ENCODE measurements around the gene AKR1C4.
"Not testable (repeated sequence)": the region's sequence is repeated elsewhere in the genome, so short reads cannot be mapped to it uniquely, and the experiment has no call there.

The AKR1C4 gene

DNA sequence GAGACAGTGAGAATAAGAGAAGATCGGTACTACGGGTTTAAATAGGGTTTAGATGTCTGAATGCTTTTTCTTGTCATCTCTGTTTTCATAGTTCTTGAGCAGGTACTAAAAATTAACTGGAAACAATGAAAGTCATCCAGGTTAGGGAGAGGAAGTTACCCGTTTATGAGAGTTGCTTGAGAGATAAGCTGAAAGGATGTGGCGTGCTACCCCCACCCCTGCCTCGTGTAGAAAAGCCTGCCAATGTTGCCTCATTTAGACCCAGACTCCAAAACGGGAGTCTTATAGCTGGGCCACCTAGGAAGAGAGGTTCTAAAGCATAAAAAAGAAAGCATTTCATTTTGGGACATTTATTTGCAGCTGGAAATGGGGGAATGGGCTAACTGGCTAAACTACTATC is 10.2 kb downstream of the AKR1C4 start:
- no peak for DNase-seq (ENCODE audit: low read depth)

DNA sequence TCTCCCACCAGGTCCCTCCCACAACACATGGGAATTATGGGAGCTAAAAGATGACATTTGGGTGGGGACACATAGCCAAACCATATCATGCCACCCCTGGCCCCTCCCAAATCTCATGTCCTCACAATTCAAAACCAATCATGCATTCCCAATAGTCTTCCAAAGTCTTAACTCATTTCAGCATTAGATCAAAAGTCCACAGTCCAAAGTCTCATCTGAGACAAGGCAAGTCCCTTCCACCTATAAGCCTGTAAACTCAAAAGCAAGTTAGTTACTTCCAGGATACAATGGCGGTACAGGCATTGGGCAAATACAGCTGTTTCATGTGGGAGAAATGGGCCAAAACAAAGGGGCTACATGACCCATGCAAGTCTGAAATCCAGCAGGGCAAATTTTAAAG is 13.1 kb downstream of the AKR1C4 start:
- DNase-seq (ENCODE audit: low read depth): not testable (repeated sequence)

DNA sequence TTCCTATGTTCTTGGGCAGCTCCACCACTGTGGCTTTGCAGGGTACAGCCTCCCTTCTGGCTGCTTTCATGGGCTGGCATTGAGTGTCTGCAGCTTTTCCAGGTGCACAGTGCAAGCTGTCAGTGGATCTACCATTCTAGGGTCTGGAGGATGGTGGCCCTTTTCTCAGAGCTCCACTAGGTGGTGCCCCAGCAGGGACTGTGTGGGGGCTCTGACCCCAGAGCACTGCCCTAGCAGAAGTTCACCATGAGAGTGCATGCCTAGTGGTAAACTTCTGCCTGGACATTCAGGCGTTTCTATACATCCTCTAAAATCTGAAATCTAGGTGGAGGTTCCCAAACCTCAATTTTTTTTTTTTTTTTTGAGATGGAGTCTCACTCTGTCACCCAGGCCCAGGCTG is 13.6 kb downstream of the AKR1C4 start:
- peak; percentile 8 for DNase-seq (ENCODE audit: low read depth)

DNA sequence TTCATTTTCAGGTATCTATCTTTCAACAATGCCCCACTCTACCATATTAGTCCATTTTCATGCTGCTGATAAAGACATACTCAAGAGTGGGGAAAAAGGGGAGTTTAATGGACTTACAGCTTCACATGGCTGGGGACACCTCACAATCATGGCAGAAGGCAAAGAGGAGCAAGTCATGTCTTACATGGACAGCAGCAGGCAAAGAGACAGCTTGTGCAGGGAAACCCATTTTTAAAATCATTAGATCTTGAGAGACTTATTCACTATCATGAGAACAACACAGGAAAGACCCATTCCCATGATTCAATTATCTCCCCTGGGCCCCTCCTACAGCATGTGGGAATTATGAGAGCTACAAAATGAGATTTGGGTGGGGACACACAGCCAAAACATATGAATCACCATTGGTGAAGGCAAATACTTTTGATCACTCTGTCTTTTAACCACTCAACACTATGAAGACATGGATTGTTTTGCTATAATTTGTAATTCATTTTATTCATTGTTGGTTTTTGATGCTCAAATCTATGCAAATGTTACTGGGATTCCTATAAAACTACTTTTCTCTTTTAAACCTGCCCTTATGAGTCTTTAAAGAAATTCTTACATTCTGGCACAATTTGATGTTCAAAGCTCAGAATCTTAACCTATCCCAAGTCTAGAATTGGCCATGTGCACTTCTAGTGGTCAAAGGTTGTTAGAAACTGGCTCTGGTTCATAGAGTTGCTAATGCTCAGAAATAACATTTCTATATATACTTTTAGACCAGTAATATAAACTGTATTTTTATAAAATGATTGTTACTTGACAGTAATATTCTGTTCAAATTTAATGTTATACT is 15.3 kb downstream of the AKR1C4 start:
- no peak for DNase-seq (ENCODE audit: low read depth)

DNA sequence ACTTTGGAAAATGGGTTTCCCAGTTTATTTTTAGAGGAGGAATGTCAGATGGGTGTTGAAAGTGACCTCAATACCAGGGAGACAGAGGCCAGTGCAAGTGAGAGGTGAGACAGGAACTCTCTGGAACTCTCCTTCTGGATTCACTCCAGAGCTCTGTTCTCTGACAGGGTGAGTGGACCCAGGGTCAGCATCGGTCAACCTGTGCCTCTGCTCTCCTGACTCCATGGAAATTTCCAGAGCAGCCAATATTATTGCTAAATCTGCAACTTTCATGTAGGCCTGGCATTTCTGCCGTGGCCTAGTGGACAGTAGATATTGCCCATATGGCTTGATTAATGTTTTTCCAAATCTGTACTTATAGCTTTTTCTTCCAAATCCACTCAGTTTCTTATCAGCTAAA is 20.2 kb downstream of the AKR1C4 start:
- DNase-seq (ENCODE audit: low read depth): no peak

DNA sequence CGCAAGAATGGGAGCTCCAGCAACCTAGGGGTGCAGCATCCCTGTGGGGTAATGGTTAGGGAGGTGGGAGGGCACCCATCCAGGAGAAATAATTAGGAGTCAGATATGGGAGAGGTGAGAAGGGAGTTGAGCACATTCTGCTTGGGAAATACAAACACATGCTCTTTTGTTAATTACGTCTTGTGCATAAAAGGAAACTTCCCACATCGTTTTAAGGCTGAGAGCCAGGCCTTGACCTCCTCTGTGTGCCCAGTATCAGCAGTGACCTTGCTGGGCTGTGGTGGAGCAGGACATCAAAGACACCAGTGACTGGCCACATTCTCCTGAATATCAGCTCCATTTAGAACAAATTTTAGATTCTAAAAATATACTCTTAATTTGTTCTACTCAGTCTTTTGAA is 22.6 kb downstream of the AKR1C4 start:
- no peak for DNase-seq (ENCODE audit: low read depth)

DNA sequence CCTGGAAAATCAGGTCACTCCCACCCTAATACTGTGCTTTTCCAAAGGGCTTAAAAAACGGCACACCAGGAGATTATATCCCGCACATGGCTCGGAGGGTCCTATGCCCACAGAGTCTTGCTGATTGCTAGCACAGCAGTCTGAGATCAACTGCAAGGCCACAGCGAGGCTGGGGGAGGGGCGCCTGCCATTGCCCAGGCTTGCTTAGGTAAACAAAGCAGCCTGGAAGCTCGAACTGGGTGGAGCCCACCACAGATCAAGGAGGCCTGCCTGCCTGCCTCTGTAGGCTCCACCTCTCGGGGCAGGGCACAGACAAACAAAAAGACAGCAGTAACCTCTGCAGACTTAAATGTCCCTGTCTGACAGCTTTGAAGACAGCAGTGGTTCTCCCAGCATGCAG is 26.3 kb downstream of the AKR1C4 start:
- not testable (repeated sequence) for DNase-seq (ENCODE audit: low read depth)

DNA sequence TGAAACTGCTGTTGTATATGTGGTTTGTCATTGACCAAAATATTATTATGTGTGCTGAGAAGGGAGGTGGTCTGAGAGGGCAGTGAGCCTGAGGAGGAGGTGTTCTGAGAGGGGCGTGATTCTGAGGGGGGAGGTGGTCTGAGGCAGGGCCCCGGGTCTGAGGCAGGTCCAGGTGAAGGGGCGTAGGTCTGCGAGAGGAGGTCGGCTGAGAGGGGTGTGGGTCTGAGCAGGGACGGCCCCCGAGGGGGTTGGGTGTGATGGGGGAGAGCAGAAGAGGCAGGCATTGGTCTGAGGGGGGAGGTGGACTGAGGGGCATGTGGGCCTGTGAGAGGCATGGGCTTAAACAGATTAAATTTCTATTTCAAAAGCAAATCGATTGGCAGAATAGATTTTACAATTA is 32.4 kb downstream of the AKR1C4 start:
- DNase-seq (ENCODE audit: low read depth): no peak

DNA sequence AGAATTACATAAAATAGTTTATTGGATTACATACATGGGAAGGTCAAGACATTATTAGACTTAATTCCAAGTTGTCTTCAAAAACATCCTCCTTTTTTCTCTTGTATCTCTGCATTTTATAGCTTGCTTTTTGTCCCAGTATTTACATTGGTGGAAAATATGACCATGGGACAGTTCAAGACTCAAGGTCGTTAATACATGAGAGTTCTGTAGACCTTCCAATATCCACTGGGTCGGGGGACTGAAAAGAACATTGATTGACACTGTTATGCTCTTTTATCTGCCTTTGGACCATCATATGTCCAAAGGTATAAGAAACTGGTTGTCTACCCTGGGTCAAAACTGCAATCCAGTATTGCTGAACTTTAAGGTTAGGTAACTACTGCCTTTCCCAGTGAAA is 36.7 kb downstream of the AKR1C4 start:
- no peak for DNase-seq (ENCODE audit: low read depth)

DNA sequence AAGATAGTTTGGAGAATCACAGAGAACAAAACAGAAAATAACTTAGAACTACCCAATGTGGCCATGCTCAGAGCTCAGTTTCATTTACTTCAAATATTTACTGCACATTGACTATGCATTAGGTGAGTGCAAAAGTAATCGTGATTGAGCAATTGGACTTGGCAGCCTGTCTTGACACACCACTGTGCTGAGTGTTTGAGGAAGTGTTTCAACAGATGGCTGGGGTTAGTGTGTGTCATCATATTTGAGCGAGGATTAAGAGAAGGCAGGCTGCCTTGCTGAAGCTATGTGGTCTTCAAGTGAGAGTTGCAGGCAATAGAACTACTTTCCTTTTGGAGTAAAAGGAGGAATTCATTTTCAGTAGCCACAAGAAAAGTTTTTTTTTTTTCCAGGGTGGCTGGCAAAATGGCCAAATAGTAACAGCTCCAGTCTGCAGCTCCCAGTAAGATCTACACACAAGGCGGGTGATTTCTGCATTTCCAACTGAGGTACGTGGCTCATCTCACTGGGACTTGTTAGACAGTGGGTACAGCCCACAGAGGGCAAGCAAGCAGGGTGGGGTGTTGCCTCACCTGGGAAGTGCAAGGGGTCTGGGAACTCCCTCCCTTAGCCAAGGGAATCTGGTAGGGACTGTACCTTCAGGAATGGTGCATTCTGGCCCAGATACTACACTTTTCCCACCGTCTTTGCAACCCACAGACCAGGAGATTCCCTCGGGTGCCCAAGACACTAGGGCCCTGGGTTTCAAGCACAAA is 37.6 kb downstream of the AKR1C4 start:
- DNase-seq (ENCODE audit: low read depth): peak; percentile 77

DNA sequence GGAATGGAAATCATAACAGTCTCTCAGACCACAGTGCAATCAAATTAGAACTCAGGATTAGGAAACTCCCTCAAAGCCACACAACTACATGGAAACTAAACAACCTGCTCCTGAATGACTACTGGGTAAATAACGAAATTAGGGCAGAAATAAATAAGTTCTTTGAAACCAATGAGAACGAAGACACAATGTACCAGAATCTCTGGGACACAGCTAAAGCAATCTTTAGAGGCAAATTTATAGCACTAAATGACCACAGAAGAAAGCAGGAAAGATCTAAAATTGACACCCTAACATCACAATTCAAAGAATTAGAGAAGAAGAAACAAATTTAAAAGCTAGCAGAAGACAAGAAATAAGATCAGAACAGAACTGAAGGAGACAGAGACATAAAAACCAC is 40.9 kb downstream of the AKR1C4 start:
- DNase-seq (ENCODE audit: low read depth): not testable (repeated sequence)

DNA sequence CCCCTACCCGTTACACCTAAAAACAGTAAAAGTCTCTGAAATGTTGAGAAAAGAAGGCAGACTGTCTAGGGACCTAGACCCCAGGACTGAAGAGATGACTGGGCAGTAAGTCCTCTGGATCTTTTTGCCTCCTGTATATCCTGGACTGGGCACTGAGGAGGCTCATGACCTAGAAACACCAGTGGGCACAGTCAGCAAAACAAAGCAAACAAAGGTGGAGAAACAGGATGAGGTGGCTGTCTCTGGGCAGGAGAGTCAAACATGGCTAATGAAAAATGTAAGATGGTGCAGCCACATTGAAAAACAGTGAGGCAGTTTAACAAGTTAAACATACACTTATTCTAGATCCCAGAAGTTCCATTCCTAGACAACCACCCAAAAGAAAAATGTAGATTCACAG is 45.9 kb downstream of the AKR1C4 start:
- DNase-seq (ENCODE audit: low read depth): no peak

DNA sequence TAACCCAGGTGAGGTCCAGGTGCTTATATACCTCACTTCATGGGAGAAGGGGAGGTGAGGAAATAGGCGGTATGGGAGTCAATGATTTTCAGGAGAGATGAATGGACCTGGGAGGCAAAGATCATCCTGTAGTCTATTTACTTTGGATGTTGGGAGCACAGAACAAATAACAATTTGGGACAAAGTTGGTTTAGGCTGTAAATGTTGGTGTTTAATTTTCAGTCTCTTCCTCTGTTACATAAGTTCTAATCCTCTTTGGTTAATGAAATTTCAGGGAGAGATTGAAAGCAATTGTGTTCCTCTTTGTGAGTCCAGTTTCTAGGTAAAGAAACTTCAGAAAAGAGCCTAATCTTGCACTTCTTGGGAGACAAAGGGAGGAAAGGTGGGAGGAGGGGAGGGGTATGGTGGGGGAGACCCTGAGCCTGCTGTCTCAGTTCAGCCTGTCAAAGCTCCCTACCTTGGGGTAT is 46.9 kb downstream of the AKR1C4 start:
- DNase-seq (ENCODE audit: low read depth): no peak

DNA sequence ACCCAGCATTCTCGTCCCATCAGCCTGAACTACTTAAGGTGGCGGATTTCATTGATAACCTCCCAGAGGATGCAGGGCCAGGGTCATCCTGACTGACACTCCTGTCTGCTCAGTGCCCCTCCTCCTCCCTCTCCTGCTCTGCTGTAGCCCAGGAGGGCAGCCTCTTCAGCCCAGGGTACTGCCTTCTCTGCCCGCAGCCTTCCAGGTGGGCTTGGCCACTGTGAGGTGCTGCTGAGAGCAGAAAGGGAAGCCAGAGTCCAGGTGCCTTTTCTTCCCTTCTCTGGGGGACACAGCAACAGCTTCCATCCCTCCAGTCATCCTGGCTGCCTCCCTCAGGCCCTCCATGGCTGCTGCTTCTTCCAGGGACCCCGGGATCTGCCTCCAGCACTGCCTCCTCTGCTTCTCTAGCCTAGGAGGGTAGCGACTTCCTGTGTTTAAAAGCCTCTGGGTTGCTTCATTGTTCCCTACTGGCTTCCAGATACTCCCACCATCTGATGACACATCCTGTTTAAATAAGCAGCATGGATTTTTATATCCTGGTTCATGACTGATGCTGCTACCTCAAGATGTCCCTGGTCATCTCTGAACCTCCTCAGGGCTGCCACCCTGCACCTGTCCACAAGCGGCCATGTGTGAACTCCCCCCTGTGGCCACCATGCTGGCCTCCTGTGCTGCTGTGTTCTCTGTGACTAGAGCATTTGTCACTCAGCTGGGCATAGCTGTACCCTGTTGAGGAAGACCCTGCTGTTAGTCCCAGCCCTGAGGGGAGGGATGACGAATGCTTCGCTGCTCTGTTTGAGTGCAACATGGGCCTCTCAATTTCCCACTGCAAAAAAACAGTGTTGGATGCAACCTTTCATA is 55.8 kb downstream of the AKR1C4 start:
- DNase-seq (ENCODE audit: low read depth): peak; percentile 64

DNA sequence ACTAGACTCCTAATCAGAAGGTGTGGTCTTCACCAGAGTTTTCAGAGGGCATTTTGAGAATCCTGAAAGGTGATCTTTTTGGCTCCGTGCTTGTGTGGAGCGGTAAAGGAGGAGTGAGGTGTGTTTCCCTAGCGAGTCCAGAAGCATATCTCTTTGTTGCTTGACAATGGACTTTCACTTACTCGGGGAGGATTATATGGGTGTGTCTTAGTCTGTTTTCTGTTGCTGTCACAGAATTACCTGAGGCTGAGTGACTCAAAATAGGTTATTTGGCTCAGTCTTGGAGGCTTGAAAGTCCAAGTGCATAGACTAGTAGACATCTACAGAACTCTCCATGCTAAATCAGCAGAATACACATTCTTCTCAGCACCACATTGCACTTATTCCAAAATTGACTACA is 57.9 kb downstream of the AKR1C4 start:
- DNase-seq (ENCODE audit: low read depth): no peak

DNA sequence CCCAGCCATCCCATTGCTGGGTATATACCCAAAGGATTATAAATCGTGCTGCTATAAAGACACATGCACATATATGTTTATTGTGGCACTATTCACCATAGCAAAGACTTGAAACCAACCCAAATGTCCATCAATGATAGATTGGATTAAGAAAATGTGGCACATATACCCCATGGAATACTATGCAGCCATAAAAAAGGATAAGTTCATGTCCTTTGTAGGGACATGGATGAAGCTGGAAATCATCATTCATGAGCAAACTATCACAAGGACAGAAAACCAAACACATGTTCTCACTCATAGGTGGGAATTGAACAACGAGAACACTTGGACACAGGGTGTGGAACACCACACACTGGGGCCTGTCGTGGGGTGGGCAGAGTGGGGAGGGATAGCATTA is 61.1 kb downstream of the AKR1C4 start:
- not testable (repeated sequence) for DNase-seq (ENCODE audit: low read depth)

DNA sequence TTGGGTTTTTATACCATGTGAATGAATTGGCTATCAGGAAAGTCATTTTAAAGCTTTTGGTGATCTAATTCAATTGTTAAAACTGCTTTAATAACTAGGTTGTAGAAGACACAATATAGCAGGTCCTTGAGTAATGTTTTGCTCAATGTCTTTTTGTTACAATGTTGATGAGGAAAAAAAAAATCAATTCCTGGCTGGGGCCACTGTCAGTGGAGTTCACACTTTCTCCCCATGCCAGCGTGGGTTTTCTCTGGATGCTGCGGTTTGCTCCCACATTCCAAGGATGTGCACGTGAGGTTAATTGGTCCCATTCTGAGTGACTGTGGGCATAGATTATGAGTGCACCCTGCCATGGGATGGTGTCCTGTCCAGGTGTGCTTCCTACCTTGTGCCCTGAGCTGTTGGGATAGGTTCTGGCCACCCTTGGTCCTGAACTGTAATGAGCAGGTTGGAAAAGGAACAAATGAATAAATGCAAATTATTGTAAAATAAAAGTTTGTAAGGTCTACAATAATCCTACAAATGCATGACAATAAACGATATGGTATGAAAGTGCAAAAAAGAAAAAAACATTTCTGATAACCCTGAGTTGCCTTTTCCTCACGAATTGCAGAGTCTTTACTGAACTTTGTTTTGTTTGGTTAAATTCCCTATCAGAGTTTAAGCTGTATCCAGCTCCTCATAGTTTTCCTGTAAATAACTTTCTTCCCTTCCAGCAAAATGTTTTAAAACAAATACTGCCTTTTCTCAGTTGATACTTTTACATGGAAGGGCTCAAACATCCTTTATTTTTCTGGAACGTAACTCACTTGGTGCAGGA is 62.7 kb downstream of the AKR1C4 start:
- no peak for DNase-seq (ENCODE audit: low read depth)

DNA sequence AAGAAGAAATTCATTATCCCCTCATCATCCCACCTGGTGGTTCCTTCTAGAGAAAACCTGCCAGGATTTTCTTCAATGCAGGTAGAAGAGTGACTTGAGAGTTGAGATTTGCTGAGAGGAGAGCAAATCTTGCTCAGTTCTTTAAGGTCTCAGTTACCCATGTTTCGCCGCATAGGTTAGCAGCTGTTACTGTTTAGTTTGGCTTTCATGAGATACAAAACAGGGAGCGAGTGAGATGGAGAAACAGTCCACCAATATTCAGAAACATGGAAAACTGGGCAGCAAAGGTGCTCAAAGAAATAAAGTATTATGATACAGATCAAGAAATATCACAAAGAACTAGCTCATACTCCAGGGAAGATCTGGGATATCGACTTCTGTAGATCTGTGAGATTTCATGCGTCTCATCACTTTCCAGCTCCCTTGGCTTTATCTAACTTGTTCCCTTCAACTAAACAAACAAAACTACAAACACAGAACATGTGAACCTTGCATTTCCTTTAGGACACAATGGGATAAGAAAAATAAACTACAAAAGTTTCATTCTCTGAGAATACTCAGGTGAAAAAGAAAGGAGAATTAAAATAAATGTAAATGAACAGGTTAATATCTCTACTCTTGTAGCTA is 63.4 kb downstream of the AKR1C4 start:
- no peak for DNase-seq (ENCODE audit: low read depth)

DNA sequence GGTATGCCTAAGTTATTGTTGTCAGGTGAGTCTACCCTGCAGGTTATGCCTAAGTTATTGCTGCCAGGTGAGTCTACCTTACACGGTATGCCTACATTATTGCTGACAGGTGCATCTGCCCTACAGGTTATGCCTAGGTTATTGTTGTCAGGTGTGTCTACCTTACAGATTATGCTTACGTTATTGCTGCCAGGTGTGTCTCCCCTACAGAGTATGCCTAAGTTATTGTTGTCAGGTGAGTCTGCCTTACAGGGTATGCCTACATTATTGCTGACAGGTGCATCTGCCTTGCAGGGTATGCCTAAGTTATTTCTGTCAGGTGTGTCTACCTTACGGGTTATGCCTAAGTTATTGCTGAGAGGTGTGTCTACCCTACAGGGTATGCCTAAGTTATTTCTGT is 64.2 kb downstream of the AKR1C4 start:
- DNase-seq (ENCODE audit: low read depth): no peak

DNA sequence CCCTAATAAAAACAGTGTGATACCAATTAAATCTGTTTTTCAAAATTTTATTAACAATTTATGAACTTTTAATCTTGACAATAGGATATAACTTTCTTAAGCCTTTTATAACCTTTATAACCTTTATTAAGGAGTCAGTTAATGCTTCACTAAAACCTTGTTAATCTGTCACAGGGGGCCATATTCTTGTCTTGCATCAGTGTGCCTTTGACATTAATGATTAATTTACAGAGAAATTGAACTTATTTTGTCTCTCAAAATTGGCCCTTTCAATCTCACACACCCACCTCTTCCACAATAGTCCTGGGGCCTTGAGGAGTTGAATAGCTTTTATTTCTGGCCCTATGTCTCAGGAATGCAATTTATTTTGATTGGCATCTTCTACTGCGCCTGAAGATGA is 68.5 kb downstream of the AKR1C4 start:
- no peak for DNase-seq (ENCODE audit: low read depth)

DNA sequence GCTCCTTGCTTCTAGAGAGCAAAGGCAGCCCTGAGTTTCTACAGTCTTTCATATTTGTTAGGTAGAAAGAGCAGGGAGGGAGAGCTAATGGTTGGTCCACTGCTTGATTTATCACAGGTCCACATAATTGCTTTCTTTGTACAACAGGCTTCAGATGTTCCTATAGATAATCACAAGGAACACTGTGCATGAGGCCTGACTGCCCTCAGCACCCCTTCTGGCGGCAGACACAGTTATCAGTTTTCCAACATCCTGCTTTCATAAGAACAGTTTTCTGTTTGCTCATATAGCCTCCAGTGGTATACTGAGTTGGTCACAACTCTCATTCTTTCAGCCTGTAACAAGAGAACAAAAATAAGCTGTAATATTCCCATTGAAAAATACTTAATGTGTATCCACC is 69.7 kb downstream of the AKR1C4 start:
- no peak for DNase-seq (ENCODE audit: low read depth)

Measured in ELR (cell line).